Chondrocyte (in vitro differentiated cells): ENCODE results near the gene UBLCP1. TPM values are rescaled to one million over a fixed set of nuclear protein-coding genes. Genes with fewer than 3 reads are reported as not detected.
A peak's percentile ranks its signal among the peaks of the same experiment; 100 is the strongest.

Experiments
- DNase-seq: peaks from one replicate; pipeline ENCODE4 v3.0.0; 2021; ENCODE audit warnings: mixed read lengths, low spot score
- H3K27ac Mint-ChIP-seq: one replicate; pipeline ENCODE4 v1.8.0; 2021; ENCODE audit warnings: mild to moderate bottlenecking, moderate library complexity, mixed read lengths; ENCODE audit not compliant: unreplicated experiment
- H3K27me3 Mint-ChIP-seq: 2 replicates; pipeline ENCODE4 v1.8.0; 2021; ENCODE audit warnings: low read depth, mixed read lengths
- H3K36me3 Mint-ChIP-seq: 2 replicates; pipeline ENCODE4 v1.8.0; 2021; ENCODE audit warnings: low read depth, mixed read lengths
- H3K4me1 Mint-ChIP-seq: 2 replicates; pipeline ENCODE4 v1.8.0; 2021; ENCODE audit warnings: low read depth, mild to moderate bottlenecking, mixed read lengths
- H3K4me3 Mint-ChIP-seq: one replicate; pipeline ENCODE4 v1.8.0; 2021; ENCODE audit warnings: mild to moderate bottlenecking, moderate library complexity, mixed read lengths; ENCODE audit not compliant: unreplicated experiment
- H3K9me3 Mint-ChIP-seq: 2 replicates; pipeline ENCODE4 v1.8.0; 2021; ENCODE audit warnings: low read depth, mixed read lengths
- CTCF ChIP-seq: fragments of 200-600 bp; sonication (generic); IDR thresholded peaks from 2 replicates; pipeline ENCODE4 v1.5.0; 2021; ENCODE audit warnings: antibody characterized with exemption, mild to moderate bottlenecking, moderate library complexity
- total RNA-seq: library from RNA; stranded (reverse); gene quantifications from 3 replicates; pipeline ENCODE4 v1.2.1, GENCODE V29; 2021

Gene UBLCP1
- total RNA-seq, 1 donor from 2014 or later = 33.2 TPM

GRCh38 chr5:159319832-159320231 lies 56.7 kb downstream of the UBLCP1 start:
- no peak for TF ChIP-seq CTCF
- no peak overlapping the region for H3K27ac Mint-ChIP-seq
- no peaks in the 10 kb centered on the region for H3K9me3 Mint-ChIP-seq
- H3K36me3 Mint-ChIP-seq = no peaks in the 10 kb centered on the region
- no peak overlapping the region for H3K4me3 Mint-ChIP-seq
- no peaks in the 10 kb centered on the region for H3K4me1 Mint-ChIP-seq
- peaks cover 14% of the 10 kb centered on the region for H3K27me3 Mint-ChIP-seq
- no peak for DNase-seq

DNA sequence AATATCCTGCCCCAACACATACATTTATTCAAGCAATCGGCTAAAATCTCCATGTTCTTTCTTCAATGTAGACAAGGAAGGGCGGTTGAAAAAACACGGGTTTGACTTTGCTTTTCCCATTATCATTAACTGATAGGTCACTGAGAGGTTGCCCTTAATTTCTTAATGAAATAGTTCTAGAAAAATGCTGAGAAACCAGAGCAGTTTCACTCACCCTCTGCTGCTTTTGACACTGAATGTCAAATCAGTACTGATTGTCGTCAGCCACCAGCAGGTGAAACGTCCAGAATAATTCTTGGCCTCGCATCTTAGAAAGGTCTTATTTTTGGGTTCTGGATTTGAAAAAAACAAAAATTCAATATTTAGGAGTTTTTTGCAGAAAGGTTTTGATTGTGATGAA lies 59.1 kb downstream of the UBLCP1 start:
- DNase-seq = no peak
- Mint-ChIP-seq H3K27me3 (peaks cover 23% of the 10 kb centered on the region), H3K27ac (no peak overlapping the region), H3K4me1 (no peaks in the 10 kb centered on the region), H3K36me3 (no peaks in the 10 kb centered on the region), H3K4me3 (no peak overlapping the region), H3K9me3 (no peaks in the 10 kb centered on the region)
- no peak for TF ChIP-seq CTCF

- DNase-seq = no peak
- Mint-ChIP-seq H3K27ac (no peak overlapping the region), H3K9me3 (no peaks in the 10 kb centered on the region), H3K4me1 (no peaks in the 10 kb centered on the region), H3K4me3 (no peak overlapping the region), H3K36me3 (no peaks in the 10 kb centered on the region), H3K27me3 (peaks cover 28% of the 10 kb centered on the region)
- no peak for TF ChIP-seq CTCF
These were observed 61.1 kb downstream of the UBLCP1 start for GRCh38 chr5:159324102-159324755.

- Mint-ChIP-seq H3K4me3 (no peak overlapping the region), H3K4me1 (peaks cover 2% of the 10 kb centered on the region), H3K9me3 (no peaks in the 10 kb centered on the region), H3K36me3 (no peaks in the 10 kb centered on the region), H3K27ac (no peak overlapping the region), H3K27me3 (peaks cover 23% of the 10 kb centered on the region)
- no peak for TF ChIP-seq CTCF
- DNase-seq = no peak
These were observed 61.9 kb downstream of the UBLCP1 start for GRCh38 chr5:159324986-159325385.

- H3K27ac Mint-ChIP-seq = no peak within 1 kb of the TSS
- no peak for TF ChIP-seq CTCF
- DNase-seq = no peak
These were observed 67.2 kb downstream of the UBLCP1 start, which contains the start of gene IL12B for GRCh38 chr5:159330131-159330800. Gene IL12B, minus strand, starts transcription at chr5:159330487. Its CDS starts 3,705 bp downstream, at chr5:159326782.

More at GRCh38 chr5:159330131-159330800, 67.2 kb downstream of the UBLCP1 start, which contains the start of gene IL12B:
- H3K9me3 Mint-ChIP-seq = no peaks in the 10 kb centered on the region
- peak within 1 kb of the TSS; percentile 67 for H3K4me3 Mint-ChIP-seq
- peaks cover 18% of the 10 kb centered on the region for H3K4me1 Mint-ChIP-seq
- H3K27me3 Mint-ChIP-seq = peaks cover 12% of the 10 kb centered on the region
- H3K36me3 Mint-ChIP-seq = no peaks in the 10 kb centered on the region
